GM23248 (cell line): ENCODE measurements around the gene EDAR. TPM values are rescaled to one million over a fixed set of nuclear protein-coding genes. Genes with fewer than 3 reads are reported as not detected.

Experiments
- DNase-seq: peaks from one replicate; pipeline ENCODE4 v3.0.0-alpha.2; 2015
- H2AFZ ChIP-seq: fragments of 200-600 bp; sonication (generic); 2 replicates; pipeline ENCODE4 v1.6.1; 2016; ENCODE audit warnings: antibody characterized with exemption
- H3F3A ChIP-seq: fragments of 200-600 bp; sonication (generic); 2 replicates; pipeline ENCODE4 v1.6.1; 2016; ENCODE audit warnings: mild to moderate bottlenecking, antibody characterized with exemption, mixed run types; ENCODE audit not compliant: insufficient read depth
- H3K27ac ChIP-seq: fragments of 200-600 bp; sonication (generic); 2 replicates; pipeline ENCODE4 v1.5.1; 2016; ENCODE audit warnings: mild to moderate bottlenecking
- H3K27me3 ChIP-seq: fragments of 200-600 bp; sonication (generic); replicated peaks from 2 replicates; pipeline ENCODE4 v1.6.1; 2016; ENCODE audit warnings: mild to moderate bottlenecking; ENCODE audit not compliant: insufficient read depth
- H3K36me3 ChIP-seq: fragments of 200-600 bp; sonication (generic); 2 replicates; pipeline ENCODE4 v1.6.1; 2016; ENCODE audit warnings: low read depth, mild to moderate bottlenecking
- H3K4me1 ChIP-seq: fragments of 200-600 bp; sonication (generic); 2 replicates; pipeline ENCODE4 v1.6.1; 2016; ENCODE audit warnings: mild to moderate bottlenecking; ENCODE audit not compliant: insufficient read depth
- H3K4me2 ChIP-seq: fragments of 200-600 bp; sonication (generic); one replicate; pipeline ENCODE4 v1.6.1; 2016; ENCODE audit warnings: mild to moderate bottlenecking; ENCODE audit not compliant: unreplicated experiment
- H3K4me3 ChIP-seq: fragments of 200-600 bp; sonication (generic); 2 replicates; pipeline ENCODE4 v1.5.1; 2016; ENCODE audit warnings: mild to moderate bottlenecking
- H3K79me2 ChIP-seq: fragments of 200-600 bp; sonication (generic); 2 replicates; pipeline ENCODE4 v1.6.1; 2016; ENCODE audit warnings: mild to moderate bottlenecking; ENCODE audit not compliant: insufficient read depth
- H3K9ac ChIP-seq: fragments of 200-600 bp; sonication (generic); 2 replicates; pipeline ENCODE4 v1.6.1; 2016; ENCODE audit warnings: mild to moderate bottlenecking
- H3K9me2 ChIP-seq: fragments of 200-600 bp; sonication (generic); 2 replicates; pipeline ENCODE4 v1.6.1; 2016; ENCODE audit warnings: mixed run types, mild to moderate bottlenecking, moderate library complexity; ENCODE audit not compliant: insufficient read depth
- H3K9me3 ChIP-seq: fragments of 200-600 bp; sonication (generic); one replicate; pipeline ENCODE4 v1.6.1; 2017; ENCODE audit warnings: low read depth
- H4K20me1 ChIP-seq: fragments of 200-600 bp; sonication (generic); 2 replicates; pipeline ENCODE4 v1.6.0; 2016; ENCODE audit not compliant: insufficient read depth
- EZH2 ChIP-seq: fragments of 200-600 bp; sonication (generic); IDR thresholded peaks from 2 replicates; pipeline ENCODE4 v1.6.1; 2018; ENCODE audit warnings: antibody characterized with exemption, mild to moderate bottlenecking; ENCODE audit not compliant: insufficient read depth, poor library complexity, severe bottlenecking
- EZH2phosphoT487 ChIP-seq: fragments of 200-600 bp; sonication (generic); IDR thresholded peaks from 2 replicates; pipeline ENCODE4 v1.6.1; 2018; ENCODE audit warnings: antibody characterized with exemption, moderate library complexity, mild to moderate bottlenecking, low read depth; ENCODE audit not compliant: insufficient read depth
- WGBS, 2 experiments: methylation state at CpG; one replicate each; pipeline ENCODE4 v1.1.6; 2015 to 2017; ENCODE audit warnings: low lambda C conversion rate in 2 of 2, low coverage in 1 of 2; ENCODE audit errors: missing lambda C conversion rate in 2 of 2; 5-methylcytosine and 5-hydroxymethylcytosine counted together
- in situ Hi-C: fragments of 300-500 bp; cut with MboI; formaldehyde crosslinking; loops from 2 replicates; pipeline ENCODE4 v1.15.0; 2020
- polyA plus RNA-seq: library from polyadenylated mRNA; unstranded; fragments of >200 nt; fragmentation: Nextera tagmentation; extraction: Ambion mirVana; gene quantifications from 2 replicates; pipeline ENCODE4 v1.2.1, GENCODE V29; 2016
- total RNA-seq: library from RNA; depleted of rRNA; stranded (reverse); fragments of >200 nt; shearing (Covaris generic); gene quantifications from 2 replicates; pipeline ENCODE4 v1.2.3, GENCODE V29; 2014

Gene EDAR
- total and polyA plus RNA-seq, 2 experiments from 2014 or later: not detected

- Histone ChIP-seq H3F3A (no peaks in the 10 kb centered on the region), H3K4me1 (no peaks in the 10 kb centered on the region), H3K27me3 (peaks cover 72% of the 10 kb centered on the region), H4K20me1 (no peaks in the 10 kb centered on the region), H3K4me2 (no peak overlapping the region), H3K9me2 (no peaks in the 10 kb centered on the region), H3K9ac (no peak overlapping the region), H2AFZ (no peak overlapping the region), H3K79me2 (no peaks in the 10 kb centered on the region), H3K36me3 (no peaks in the 10 kb centered on the region), H3K27ac (no peak overlapping the region), H3K9me3 (no peaks in the 10 kb centered on the region), H3K4me3 (no peak overlapping the region)
- no peak for TF ChIP-seq EZH2phosphoT487
- TF ChIP-seq EZH2: no peak
- no peak for DNase-seq
- in situ Hi-C loops: no loop called here
- WGBS, 2 experiments: 50 to 56% methylated on average over 3 of the region's 3 CpGs
These were observed 9.6 kb downstream of the EDAR start for GRCh38 chr2:108979461-108979860.

- Histone ChIP-seq H3K27ac (no peak overlapping the region), H2AFZ (no peak overlapping the region), H3K36me3 (no peaks in the 10 kb centered on the region), H3K9me3 (no peaks in the 10 kb centered on the region), H3K27me3 (peaks cover 64% of the 10 kb centered on the region), H3K79me2 (no peaks in the 10 kb centered on the region), H3K4me1 (no peaks in the 10 kb centered on the region), H4K20me1 (no peaks in the 10 kb centered on the region), H3K4me2 (no peak overlapping the region), H3K9me2 (no peaks in the 10 kb centered on the region), H3K9ac (no peak overlapping the region), H3F3A (no peaks in the 10 kb centered on the region), H3K4me3 (no peak overlapping the region)
- TF ChIP-seq EZH2 (no peak), EZH2phosphoT487 (no peak)
- in situ Hi-C loops: no loop called here
- WGBS, 2 experiments: 12 to 16% methylated on average over 7 of the region's 7 CpGs
- no peak for DNase-seq
These were observed 10.3 kb downstream of the EDAR start for GRCh38 chr2:108978709-108979111.

DNA sequence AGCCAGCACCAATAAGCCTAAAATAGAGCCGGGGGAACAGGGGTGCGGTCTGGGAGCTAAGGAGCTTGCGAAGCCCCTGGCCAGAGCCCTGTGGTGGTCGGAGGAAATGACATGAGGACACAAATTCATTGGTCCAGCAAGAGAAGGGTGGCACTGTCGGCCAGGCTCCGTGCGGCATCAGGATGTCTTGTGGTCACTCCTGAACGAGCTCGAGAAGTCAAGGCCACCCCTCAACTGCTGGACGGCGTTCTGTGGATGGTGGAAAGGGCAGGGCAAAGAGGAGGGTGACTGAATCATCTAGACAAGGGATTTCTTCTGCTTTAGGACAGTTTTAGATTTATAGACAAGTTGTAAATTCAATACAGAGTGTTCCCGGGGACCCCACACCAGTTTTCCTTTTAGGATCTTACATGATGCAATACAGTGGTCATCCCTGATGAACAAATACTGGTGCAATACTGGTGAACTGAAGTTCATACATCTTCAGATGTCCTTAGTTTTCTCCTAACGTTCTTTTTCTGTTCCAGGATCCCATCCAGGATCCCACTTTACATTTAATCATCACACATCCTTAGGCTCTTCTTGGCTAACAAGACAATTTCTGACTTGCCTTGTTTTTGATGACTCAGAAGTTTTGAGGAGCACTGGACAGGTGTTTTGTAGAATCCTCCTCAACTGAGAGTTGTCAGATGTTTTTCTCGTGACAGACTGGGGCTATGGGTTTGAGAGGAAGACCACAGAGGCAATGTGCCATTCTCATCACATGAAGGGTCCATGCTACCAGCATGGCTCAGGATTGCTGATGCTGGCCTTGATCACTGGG is 13.2 kb downstream of the EDAR start:
- 66 to 70% methylated on average over 14 of the region's 14 CpGs for WGBS, 2 experiments

GRCh38 chr2:108974674-108975073 is 14.3 kb downstream of the EDAR start:
- Histone ChIP-seq H3K9me2 (no peaks in the 10 kb centered on the region), H3K27ac (no peak overlapping the region), H3K4me2 (no peak overlapping the region), H2AFZ (no peak overlapping the region), H3K36me3 (no peaks in the 10 kb centered on the region), H3K9ac (no peak overlapping the region), H4K20me1 (no peaks in the 10 kb centered on the region), H3K9me3 (no peaks in the 10 kb centered on the region), H3K4me3 (no peak overlapping the region), H3K4me1 (peaks cover 6% of the 10 kb centered on the region; the same call in 1 of the 2 replicates), H3F3A (0 out of 2 replicates have a peak, but pooled peaks cover 5% of the 10 kb centered on the region), H3K79me2 (no peaks in the 10 kb centered on the region), H3K27me3 (peaks cover 42% of the 10 kb centered on the region)
- TF ChIP-seq EZH2 (no peak), EZH2phosphoT487 (no peak)
- WGBS, 2 experiments: 86 to 87% methylated on average over 4 of the region's 4 CpGs
- in situ Hi-C loops: no loop called here
- no peak for DNase-seq

More for the DNA sequence above, 13.2 kb downstream of the EDAR start:
- Histone ChIP-seq H3K4me1 (peaks cover 6% of the 10 kb centered on the region; the same call in 1 of the 2 replicates), H3K4me2 (no peak overlapping the region), H3K79me2 (no peaks in the 10 kb centered on the region), H3K27me3 (peaks cover 35% of the 10 kb centered on the region), H3K9me2 (no peaks in the 10 kb centered on the region), H3K27ac (no peak overlapping the region), H3K4me3 (no peak overlapping the region), H3F3A (0 out of 2 replicates have a peak, but pooled peaks cover 5% of the 10 kb centered on the region), H3K9ac (no peak overlapping the region), H3K9me3 (no peaks in the 10 kb centered on the region), H2AFZ (no peak overlapping the region), H4K20me1 (no peaks in the 10 kb centered on the region), H3K36me3 (no peaks in the 10 kb centered on the region)
- DNase-seq: no peak
- in situ Hi-C loops: no loop called here
- no peak for TF ChIP-seq EZH2
